DMS114 treated with DMSO at 0.1 percent for 48 hours (cell line): ENCODE measurements around the gene EVA1C.
"Not testable (repeated sequence)": the region's sequence is repeated elsewhere in the genome, so short reads cannot be mapped to it uniquely, and the experiment has no call there.

Experiments used
- DNase-seq: peaks from one replicate; lab custom pipeline; 2025; ENCODE audit not compliant: unreplicated experiment; lab: John Stamatoyannopoulos, UW

Gene EVA1C

DNA sequence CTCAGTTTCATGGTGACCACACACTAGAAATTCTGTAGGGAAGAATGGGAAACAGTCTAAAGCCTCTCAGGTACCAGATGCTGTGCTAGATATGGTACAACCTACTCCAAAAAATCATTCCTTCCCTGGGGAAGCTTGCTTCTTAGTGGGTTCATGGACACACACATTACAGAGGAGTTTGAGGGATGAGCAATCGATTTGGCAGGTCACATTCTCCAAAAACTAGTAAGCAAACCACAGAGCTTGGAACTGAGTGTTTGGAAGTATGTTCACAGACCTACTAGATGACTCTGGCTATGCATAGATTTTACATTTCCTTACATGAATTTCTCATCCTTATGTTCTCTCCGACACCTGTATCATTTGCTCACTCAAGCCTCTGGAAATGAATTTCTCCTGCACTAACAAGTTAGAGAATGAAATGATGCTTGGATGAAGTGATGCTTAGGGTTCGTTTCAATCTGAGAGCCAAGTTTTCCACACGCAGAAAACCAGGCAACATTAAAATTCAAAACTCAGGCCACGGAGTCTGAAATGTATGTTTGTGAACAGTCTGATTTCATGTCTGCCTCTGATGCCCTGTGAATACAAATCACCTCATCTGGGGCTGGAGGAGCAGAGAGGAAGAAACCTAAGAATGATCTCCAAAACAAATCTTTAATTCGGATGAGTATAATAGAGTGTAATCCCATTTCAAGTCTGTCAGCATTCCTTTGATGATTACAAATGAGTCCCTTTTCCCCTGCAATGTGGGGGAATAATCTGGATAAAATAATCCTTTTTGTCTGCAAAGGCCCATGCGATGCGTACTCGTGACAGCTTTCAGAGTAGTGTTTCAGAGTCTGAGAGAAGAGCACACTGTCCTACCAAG is 11.0 kb downstream of the EVA1C start:
- DNase-seq = no peak

- DNase-seq = no peak
Observed at GRCh38 chr21:32424191-32424535, 11.7 kb downstream of the EVA1C start.

DNA sequence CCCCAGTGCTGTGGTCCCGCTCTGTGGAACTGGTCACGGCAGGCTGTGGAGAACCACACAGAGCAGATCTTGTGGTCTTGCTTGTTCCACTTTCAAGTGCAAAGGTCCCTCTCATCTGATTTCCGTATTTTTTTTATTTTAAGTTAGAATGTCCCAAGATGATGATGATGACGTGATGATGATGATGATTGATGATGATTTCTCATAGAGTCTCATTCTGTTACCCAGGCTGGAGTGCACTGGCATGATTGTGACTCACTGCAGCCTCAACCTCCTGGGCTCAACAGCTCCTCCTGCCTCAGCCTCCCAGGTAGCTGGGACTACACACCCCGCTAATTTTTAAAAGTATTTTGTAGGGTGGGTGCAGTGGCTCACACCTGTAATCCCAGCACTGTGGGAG is 12.2 kb downstream of the EVA1C start:
- no peak for DNase-seq

GRCh38 chr21:32425628-32426027 is 13.1 kb downstream of the EVA1C start:
- DNase-seq = no peak

DNA sequence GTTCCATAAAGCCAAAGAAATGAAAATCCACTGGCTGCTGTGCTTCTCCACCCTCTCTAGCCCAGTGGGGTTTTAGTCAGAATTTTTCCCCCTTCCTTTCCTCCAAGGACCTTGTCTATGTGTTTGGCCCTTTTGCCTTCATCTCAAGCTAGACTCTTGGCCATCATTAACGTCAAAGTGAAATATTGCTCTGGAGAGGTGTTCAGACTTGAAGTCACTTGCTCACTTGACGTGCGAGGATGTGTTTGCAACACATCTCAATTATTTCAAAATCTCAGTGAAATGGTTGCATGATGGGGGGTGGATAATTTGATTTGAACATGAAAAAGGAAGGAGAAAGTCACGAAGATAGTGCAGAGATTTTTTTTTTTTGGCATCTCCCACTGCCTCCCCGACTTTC is 13.6 kb downstream of the EVA1C start:
- no peak for DNase-seq

DNA sequence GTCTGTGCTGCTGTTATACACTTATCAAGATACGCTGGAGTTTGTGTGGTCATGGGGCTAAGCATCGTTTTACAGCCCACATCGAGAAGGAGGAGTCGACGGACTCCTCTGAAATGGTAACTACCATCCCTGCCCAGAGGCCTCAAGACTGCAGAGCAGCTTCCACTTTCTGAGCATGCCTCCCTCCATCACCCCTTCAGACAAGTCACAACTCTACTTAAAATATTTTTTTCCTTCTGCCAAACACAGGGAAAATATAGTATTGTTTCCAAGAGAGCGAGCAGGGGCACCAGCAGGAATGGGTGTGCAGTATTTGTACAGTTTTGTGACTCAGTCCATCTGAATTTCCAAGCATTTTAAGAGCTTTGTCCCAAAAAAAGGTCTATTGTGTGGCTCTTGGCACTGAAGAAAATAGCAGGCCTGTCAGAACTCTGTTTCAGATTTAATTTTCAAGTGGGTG is 14.1 kb downstream of the EVA1C start:
- DNase-seq = no peak

GRCh38 chr21:32427958-32428623 is 15.6 kb downstream of the EVA1C start:
- DNase-seq = no peak

DNA sequence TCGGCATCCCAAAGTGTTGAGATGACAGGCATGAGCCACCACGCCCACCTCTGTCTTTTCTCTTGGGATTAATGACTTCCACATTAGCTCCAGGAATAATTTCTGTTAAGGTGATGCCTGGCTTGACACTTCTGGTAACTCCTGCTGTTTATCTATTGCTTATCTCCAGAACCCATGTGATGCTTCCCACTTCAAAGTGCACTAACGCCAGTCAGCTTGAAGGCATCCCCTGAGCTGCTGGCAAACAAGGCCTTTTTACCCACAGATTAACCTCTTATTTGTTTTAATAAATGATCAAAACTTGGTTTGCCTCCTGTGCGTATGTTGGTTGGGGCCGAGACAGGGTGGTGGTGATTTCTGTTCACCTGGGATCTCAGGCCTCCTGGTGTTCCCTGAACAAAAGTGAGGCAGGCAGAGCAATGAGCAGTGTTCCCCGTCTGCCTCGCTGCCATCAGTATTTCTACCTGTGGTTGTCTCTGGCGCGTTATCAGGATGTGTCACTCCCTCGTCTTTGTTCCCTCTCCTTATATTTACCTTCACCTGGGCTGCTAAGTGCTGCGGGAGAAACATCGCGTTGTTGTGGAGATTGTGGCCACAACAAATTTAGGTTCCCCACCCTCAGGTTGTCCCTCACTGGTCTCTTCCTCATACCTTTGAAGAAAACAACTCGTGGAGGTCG is 20.6 kb downstream of the EVA1C start:
- not testable (repeated sequence) for DNase-seq

DNA sequence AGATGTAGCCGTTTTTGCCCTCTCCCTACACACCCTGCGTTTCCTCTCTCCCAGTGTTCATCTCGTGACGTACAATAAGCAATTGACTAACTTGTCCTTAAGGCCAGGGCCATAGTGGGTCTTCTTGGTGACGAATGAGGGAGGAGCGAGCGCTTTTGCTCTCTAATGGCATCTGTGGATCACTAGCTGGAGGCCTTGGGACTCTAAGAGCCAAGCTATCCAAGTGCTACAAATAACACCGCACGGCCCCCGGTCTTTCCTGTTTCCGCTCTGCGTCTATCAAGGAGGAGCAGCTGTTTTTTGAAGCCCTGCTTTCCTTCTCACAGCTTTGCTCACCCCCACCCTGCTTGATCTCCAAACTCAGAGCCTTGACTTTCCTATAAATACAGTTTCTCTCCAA is 25.2 kb downstream of the EVA1C start:
- DNase-seq = no peak

DNA sequence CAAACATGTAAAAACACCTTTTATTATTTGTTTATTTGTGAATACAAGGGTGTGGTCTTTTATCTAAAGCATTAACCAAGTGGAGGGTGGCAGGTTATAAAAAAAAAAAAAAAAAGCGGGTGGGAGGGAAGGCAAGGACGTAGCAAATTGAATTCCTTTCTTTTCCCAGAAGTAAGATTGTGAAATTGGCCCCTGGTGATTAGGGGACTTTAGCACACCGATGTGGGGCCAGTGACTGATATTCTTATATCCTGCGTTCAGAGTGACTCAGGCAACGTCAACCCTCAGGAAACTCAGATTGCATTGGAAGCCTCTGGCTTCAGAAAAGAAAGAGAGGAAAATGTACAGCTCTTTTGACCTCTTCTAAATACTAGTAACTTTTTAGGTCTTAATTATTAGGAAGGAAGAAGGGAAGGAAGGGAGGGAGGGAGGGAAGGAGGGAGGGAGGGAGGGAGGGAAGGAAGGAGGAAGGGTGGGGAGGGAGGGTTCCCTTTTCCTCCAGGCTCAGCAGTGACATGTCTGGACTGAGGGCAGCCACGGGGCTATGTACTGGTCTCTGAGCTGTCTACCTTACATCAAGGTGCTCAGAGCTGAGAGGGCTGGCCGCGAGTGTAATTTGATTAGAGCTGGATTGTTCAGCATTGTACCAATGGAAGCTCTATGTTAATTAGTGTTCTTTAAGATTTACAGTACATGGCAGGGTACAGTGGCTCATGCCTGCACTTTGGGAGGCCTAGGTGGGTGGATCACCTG is 30.2 kb downstream of the EVA1C start:
- no peak for DNase-seq

DNA sequence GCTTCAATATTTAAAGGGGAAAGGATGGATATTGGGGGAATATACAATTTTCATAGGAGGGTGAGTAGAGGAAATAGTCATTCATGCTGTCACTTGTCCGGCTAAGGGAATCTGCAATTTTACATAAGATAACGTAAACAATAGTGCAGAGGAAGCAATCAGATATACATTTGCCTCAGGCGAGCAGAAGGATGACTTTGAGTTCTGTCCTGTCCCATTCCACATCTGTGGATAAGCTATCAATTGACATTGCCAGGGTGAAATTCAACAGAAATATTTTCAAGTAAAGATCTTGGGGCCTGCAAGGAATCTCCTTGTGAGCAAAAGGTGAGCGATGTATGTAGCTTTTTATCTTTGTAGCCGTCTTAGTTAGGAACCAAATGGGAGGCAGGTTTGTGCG is 32.6 kb downstream of the EVA1C start:
- no peak for DNase-seq

DNA sequence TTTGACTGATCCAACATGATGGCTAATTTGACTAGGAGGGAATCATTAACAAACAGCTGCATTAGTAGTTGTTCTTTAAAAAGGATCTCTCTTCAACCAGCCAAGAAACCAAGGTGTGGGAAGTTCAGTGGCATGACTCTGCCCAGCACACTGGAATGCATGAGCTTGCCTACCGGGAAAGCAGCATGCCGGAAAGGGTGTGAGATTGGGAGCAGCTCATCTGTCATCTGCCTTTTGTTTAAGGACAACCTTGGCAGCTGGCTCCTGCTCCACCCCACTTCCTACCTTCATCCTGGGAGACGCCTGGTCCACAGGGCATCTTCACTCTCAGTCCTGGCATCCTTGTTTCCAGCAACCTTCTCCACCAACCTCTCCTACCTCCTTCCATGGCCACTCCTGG is 33.9 kb downstream of the EVA1C start:
- not testable (repeated sequence) for DNase-seq

GRCh38 chr21:32447224-32447623 is 34.7 kb downstream of the EVA1C start:
- DNase-seq = no peak

DNA sequence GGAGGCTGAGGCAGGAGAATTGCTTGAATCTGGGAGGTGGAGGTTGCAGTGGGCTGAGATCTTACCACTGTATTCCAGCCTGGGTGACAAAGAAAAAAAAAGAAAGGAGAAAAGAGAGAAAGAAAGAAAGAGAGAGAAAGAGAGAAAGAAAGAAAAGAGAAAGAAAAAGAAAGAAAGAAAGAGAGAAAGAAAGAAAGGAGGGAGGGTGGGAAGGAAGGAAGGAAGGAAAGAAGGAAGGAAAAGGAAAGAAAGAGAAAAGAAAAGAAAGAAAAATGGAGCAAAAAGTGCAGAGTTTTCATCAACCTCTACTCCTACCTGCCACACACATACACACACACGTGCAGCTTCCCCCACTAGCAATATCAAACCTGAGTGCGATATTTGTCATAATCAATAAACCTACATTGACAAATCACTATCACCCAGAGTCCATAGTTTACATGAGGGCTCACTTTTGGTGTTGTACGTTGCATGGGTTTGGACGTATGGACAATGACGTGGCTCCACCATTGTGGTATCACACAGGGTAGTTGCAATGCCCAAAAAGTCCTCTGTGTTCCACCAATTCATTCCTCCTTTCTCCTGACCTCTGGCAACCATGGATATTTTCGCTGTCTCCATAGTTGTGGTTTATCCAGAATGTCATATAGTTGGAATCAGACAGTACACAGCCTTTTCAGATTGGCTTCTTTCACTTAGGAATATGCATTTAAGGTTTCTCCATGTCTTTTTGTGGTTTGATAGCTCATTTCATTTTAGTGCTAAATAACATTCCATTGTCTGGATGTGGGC is 36.5 kb downstream of the EVA1C start:
- DNase-seq = no peak

DNA sequence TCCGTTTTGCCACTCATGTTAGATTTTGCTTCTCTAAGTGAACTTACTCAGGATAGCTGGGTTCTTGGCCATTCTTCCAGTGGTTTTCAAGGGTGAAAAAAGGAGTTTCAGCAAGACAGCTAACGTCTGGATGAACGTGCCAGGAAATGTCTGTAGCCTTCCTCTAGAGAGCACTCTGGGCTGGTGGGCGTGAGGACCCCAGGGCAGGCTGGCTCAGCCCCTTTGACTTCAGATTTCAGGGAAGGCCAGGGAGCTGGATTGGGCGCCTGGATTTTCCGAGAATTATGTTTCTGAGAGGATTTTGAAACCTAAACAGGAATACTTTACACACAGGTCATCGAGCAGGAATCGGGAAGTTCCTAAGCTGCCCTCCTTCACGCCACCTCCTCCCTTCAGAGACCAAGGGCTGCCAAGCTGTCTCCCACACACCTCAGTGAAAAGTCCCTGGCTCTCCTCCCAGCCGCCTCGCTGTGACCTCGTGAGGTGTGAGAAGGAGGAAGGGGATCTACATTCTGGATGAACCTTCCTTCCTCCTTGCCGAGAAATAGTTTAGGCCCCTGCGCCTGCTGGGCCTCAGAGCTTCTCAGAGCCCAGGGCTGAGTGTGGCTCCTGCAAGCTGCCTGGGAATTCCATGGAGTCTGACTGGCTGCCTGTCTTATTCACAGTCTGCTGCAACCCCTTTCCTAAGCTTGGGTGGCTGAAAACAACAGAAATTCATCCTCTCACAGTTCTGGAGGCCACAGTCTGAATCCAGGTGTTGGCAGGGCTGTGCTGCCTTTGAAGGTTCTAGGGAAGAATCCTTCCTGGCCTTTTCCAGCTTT is 38.6 kb downstream of the EVA1C start:
- not testable (repeated sequence) for DNase-seq

- not testable (repeated sequence) for DNase-seq
Observed at GRCh38 chr21:32452191-32452590, 39.7 kb downstream of the EVA1C start.

GRCh38 chr21:32452641-32453040 is 40.1 kb downstream of the EVA1C start:
- DNase-seq = no peak

GRCh38 chr21:32455548-32455947 is 43.0 kb downstream of the EVA1C start:
- no peak for DNase-seq

DNA sequence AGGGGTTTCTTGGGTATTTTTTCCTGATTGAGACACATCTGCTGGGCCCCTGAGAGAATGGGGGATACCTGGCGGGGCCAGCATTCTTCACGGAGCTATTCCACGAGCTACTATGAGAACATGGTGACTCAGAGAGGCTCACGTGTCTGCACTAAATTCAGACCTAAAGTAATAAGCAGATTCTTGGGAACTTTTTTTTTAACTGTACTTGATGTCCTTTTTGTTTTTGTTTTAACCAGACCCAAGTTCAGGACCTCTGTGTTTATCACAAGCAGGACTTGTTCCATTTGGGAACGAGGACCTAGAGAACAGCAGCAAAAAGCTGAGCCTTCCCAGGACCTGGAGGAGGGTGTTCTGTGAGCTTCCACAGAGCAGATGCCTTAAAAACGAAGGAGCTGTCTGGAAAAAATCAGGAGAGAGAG is 44.0 kb downstream of the EVA1C start:
- DNase-seq = no peak
